ENCODE data around the gene CABCOCO1.
A peak's percentile ranks its signal among the peaks of the same experiment; 100 is the strongest.

CABCOCO1 gene

DNA sequence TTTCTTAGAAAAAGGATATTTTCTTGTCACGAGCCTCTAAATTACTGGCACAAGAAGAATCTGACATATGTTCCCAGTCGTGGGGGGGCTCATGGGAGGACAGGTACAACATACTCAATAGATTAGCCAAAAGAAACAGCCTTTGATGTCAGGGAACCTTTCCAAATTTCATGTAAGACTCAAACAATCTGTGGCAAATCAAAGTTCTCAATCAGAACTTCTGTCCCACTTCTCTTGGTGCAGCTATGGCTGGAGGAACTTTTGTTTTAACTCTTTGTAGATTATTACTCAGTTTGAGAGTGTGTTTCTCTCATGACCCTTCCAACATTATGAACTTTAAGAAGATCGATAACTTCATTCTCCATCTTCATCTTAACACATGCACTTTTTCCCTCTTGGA lies 124.4 kb downstream of the CABCOCO1 start:
- no peak for DNase-seq

- DNase-seq: no peak
Observed at GRCh38 chr10:61789031-61789430, 126.3 kb downstream of the CABCOCO1 start.

GRCh38 chr10:61791216-61791615 lies 128.5 kb downstream of the CABCOCO1 start:
- DNase-seq: no peak

GRCh38 chr10:61792097-61792716 lies 129.5 kb downstream of the CABCOCO1 start:
- DNase-seq: no peak

GRCh38 chr10:61792921-61793320 lies 130.2 kb downstream of the CABCOCO1 start:
- no peak for DNase-seq

DNA sequence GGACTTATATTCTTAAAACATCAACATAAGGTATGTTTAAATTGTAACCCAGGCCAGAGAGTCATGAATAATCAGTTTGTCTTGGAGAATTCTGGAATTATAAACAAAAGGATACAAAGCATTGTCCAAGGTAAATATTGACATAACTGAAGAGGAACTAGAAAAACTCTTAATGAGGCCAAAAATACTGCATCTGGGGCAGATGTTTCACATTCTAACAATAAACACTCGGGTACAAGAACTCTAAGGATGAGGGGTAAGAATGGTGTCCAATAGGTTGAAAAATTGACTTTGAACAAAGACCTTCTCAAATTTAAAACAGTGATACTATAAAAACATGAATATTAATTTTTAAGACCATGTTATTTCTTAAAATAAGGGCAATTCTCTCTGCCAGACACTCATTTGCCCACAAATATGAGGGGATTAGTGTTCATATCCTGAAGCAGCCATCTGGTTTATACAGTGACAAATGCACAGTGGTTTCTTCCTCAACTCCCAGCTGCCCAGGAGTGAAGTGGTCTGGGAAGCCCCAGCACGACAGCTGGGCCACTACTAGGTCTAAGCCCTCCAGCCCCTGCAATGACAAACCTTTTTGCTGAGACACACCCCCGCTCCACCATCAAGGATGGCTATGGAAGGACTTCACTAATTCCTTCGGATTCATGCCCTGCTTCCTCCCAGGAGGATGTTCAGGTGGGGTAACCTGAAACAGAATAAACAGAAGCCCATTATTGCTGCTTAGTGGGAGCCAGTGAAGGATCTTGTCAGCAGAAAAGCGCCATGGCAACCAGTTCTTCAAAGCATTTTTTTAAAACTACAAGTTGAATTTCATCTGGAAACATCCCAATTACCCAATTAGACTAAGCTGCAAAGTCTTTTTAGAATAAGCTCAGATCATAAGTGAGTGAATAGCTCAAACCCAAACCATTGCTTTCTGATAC lies 131.3 kb downstream of the CABCOCO1 start:
- peak; percentile 60 for DNase-seq

- DNase-seq: no peak
Observed at GRCh38 chr10:61795147-61795546, 132.4 kb downstream of the CABCOCO1 start.

DNA sequence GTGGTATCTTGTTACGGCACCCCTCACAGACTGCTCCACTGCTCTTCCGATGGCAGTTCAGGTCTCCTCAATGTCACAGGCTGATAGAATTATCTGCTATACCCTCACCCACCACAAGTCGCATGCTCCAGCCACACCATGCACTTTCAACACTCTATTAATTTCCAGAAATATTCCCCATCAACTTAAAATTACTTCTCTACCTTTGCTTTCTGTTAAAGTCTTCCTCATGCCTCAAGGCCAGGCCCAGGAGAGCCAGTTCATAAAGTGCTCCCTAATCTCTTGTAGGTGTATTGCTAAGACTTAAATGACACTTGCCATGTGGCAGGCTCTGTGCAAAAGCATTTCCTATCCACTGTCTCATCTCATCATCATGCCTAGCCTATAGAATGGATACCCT lies 132.8 kb downstream of the CABCOCO1 start:
- DNase-seq: no peak

DNA sequence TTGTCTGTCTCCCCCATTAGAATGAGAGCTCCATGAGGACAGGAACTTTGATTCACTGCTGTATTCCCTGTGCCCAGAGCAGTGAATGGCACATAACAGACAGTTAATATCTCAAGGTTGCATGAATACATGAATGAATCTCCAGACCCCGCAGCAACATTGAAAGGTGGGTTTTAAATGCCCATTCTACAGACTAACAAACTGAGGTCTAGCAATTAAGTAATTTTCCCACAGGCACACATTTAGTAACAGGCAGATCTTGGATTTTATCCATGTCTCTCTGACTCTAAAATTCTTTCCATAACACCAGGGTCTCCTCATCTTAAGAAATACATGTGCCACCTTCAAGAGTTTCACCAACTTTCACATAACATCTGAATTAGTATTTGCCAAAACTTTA lies 134.1 kb downstream of the CABCOCO1 start:
- no peak for DNase-seq

- DNase-seq: no peak
Observed at GRCh38 chr10:61797304-61798153, 134.8 kb downstream of the CABCOCO1 start.

DNA sequence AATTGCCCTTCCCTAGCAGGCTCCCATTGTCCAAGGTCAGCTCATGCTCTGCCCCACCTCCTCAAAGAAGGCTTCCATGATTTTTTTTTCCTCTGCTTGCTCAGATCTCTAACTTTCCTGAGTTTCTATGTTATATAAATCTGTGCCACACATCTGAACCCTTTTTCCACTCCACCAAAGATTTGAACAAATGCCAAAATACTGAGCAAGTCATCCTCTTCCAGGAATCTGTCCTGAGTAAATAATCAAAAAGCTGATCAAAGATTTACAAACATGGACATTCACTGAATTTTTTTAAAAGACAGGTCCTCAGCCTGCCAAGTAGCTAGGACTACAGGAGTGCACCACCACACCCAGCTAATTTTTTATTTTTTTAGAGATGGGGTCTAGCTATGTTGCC lies 136.0 kb downstream of the CABCOCO1 start:
- no peak for DNase-seq

DNA sequence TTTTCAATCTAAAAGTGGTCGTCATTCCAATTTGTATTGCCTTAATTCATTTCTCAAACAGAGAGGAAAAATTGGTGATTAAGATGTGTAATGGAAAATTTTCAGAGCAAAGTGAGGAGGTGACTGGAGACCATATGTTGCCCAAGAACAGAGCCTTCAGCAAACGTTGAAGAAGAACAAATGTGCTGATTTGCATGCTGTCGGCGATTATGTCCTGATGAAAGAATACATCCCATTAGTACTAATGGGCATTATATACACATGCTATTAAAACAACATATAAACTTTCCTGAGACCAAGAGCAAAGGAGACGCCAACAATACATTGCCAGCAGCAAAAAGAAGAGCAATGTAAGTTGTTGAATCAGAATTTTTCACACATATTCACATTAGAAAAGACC lies 138.8 kb downstream of the CABCOCO1 start:
- DNase-seq: no peak

GRCh38 chr10:61803269-61803668 lies 140.5 kb downstream of the CABCOCO1 start:
- no peak for DNase-seq

GRCh38 chr10:61804414-61804813 lies 141.7 kb downstream of the CABCOCO1 start:
- DNase-seq: no peak

DNA sequence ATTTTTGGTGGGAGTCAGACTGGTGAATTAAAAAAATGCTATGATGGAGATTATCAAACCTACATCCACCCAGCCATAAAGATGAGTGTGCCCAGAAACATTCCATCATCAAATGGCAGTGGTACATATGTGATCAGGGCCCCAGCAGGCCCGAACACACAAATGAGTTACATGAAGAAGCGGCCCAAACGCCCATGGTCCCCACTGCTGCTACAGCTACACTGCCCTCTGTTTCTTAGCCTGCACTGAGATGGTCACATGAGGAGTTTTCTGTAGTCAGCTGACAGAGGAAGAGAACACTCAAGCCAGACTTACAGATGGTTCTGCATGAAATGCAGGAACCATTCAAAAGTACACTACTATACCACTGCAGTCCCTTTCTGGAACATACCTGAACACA lies 142.4 kb downstream of the CABCOCO1 start:
- DNase-seq: no peak

DNA sequence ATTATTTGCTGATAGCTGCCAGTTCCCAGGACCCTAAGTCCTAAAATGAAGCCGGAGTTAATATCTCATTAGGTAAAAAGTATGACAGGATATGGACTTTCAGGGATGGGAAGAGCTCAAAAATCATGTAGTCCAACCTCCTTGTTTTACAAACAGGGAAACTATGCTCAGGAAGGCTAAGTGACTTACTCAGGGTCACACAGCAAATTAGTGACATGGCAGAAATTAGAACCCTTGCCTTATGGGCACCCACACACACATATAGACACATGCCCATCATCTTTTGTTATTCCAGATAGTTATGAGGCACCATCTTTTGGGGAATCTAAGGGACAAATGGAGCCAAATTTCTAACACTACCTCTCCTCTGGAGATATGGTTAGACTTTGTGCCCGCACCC lies 147.5 kb downstream of the CABCOCO1 start:
- no peak for DNase-seq

DNA sequence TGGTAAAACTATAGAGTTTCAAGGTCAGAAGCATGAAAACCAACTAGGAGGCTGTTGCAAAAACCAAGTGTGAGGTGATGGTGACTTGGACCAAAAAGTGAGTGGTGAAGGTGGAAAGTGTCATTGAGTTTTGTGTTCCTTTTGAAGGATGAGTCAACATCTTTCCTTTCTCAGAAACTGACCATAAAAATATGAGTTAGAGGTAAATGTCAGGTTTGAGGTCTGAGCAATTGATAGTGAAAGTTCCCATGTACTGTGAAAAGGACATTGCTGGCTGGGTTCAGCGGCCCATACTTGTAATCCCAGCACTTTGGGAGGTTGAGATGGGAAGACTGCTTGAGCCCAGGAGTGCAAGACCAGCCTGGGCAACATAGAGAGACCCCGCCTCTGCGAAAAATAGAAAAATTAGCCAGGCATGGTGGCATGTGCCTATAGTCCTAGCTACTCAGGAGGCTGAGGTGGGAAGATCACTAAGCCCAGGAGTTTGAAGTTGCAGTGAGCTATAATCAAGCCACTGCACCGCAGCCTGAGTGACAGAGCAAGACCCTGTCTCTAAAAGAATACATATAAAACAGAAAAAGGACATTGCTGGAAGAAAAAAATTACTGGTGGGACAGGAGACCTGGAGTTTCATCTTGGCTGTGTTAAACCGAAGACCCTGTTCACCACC lies 149.5 kb downstream of the CABCOCO1 start:
- no peak for DNase-seq

- no peak for DNase-seq
Observed at GRCh38 chr10:61812920-61813319, 150.2 kb downstream of the CABCOCO1 start.

DNA sequence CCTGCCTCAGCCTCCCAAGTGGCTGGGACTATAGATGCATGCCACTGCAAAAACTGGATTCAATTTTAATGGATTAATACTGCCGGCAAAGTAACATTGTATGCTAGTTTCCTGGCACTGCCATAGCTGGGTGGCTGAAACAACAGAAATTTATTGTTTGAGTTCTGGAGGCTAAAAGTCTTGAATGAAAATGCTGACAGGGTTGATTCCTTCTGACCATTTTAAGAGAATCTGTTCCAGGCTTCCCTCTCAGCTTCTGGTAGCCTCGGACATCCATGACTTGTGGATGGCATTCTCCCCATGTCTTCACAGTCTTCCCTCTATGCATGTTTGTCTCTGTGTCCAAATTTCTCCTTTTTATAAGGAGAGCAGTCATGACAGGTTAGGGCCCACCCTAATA lies 151.4 kb downstream of the CABCOCO1 start:
- DNase-seq: no peak

DNA sequence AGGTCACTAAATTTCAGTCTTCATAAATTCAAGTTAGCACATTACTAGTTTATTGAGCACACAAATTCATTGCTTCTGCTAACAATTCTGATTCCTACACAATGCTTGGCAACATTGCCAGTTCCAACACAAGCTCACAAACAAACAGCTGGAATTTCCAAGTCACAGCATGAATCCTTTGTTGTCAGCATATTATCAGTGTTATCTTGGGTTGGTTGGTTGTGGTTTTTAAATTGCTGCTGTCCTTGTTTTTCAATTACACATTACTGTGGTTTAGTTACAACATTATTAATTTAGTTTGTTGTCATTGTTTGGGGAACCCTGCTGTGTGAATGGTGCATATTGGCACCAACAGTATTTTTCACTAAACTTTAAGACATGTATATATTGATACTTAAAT lies 152.8 kb downstream of the CABCOCO1 start:
- DNase-seq: no peak
